HG03103 (cell line): ENCODE measurements around the gene U2AF2.
A peak's percentile ranks its signal among the peaks of the same experiment; 100 is the strongest.

Source experiments
- ATAC-seq: cut with Tn5 transposase; IDR thresholded peaks from one replicate; pipeline ENCODE4 v1.9.1; 2021; ENCODE audit warnings: low read depth; ENCODE audit not compliant: unreplicated experiment

U2AF2 gene

GRCh38 chr19:55654323-55654867 lies 440 bp upstream of the U2AF2 start:
- ATAC-seq = peak; percentile 48

- no peak for ATAC-seq
Measured at GRCh38 chr19:55655648-55656040, 809 bp downstream of the U2AF2 start.

- ATAC-seq = no peak
Measured at GRCh38 chr19:55656552-55656951, 1.7 kb downstream of the U2AF2 start.

- no peak for ATAC-seq
Measured at GRCh38 chr19:55656988-55657747, 2.3 kb downstream of the U2AF2 start.

GRCh38 chr19:55658846-55659459 lies 4.1 kb downstream of the U2AF2 start:
- no peak for ATAC-seq

GRCh38 chr19:55659822-55660221 lies 5.0 kb downstream of the U2AF2 start:
- no peak for ATAC-seq

DNA sequence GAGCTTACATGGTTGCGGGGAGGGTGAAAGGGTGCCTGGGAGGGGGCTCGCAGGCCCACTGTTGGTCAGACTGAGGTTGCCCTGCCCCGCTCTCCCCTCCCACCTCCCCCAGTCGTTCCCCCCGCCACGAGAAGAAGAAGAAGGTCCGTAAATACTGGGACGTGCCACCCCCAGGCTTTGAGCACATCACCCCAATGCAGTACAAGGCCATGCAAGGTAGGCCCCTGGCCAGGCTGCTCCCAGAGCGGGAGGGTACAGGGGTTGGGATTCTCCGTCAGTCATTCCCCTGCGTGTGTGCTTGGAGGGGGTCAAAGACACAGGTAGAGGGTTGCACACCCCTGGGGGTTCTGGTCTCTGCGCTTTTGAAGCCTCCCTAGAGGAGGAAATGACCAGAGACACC lies 5.6 kb downstream of the U2AF2 start:
- ATAC-seq = no peak

DNA sequence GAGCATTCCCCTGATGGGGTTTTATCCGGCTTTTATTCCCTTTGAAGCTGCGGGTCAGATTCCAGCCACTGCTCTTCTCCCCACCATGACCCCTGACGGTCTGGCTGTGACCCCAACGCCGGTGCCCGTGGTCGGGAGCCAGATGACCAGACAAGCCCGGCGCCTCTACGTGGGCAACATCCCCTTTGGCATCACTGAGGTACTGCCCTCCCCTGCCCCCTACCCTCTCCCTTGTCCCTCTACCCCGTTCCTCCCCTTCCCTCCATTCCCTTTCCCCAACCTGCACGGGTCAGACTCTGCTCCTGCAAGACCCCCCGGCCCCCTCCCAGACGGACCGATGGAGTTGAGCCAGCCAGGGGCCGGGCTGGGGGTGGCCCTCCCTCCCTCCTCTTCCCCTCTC lies 6.2 kb downstream of the U2AF2 start:
- no peak for ATAC-seq

DNA sequence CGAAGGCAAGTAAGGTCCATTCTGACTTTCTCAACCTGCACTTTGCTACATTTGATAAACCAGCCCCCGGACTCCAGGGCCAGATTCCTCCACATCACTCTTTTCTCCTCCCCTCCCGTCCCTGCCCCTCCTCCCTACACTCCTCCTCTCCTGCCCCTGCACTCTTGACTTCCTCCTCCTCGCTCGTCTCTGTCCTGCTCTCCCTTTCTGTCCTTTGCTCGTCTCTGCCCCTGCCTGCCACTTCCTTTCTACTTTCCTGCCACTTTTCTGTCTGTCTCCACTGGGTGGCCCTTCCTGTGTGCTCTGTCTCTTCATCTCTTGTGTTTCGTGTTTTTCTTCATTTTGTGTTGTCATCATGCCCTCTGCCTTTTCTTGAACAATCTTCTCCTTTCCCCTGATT lies 7.0 kb downstream of the U2AF2 start:
- no peak for ATAC-seq

DNA sequence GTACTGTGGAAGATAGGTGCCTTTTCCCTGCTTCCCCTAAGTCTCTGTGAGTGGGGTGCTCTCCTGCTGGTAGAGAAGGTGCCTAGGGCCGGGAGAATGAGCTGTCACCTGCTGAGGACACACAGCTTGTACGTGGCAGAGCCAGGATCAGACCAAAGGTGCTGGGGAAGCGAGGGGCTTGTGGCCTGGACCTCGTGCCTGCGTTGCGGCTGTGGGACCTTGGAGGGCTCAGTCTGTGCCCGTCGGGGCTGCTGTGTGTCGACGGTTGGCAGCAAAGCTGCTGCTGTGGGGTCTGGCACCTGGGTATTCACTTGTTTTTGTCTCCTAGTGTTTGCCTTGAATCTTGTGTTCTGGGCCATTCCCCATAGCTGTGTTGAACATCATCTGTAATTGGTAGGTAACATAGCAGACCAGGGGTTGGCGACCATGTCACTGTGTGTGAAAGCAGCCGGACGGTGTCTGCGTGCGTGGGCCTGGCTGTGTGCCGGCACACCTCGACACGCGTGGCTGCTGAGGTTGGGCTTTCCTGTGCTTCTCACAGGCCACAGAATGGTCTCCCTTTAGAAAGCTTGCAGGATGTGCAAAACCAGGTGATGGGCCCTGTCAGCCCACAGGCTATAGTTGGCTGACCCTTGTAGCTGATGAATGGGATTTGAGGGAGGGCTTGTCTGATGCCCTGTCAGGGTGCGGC lies 9.2 kb downstream of the U2AF2 start:
- no peak for ATAC-seq

GRCh38 chr19:55666343-55667005 lies 11.6 kb downstream of the U2AF2 start:
- no peak for ATAC-seq

DNA sequence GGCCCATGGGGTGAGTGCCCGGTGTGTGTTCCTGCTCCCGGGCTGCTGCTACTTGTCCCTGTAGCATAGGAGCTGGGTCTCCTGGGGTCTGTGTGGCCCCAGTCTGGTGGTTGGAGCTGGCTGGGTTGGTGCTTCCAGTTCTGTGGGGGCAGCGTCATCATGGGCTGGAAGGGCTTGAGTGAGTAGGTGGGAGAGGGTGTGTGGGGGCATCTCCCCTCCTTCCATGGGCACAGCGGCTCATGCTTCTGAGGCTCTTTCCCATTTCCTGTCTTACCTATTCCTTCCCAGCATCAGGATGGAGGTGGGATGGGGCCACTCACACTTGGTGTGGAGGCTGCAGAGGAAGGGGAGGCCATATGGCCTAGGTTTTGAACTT lies 12.2 kb downstream of the U2AF2 start:
- ATAC-seq = no peak

DNA sequence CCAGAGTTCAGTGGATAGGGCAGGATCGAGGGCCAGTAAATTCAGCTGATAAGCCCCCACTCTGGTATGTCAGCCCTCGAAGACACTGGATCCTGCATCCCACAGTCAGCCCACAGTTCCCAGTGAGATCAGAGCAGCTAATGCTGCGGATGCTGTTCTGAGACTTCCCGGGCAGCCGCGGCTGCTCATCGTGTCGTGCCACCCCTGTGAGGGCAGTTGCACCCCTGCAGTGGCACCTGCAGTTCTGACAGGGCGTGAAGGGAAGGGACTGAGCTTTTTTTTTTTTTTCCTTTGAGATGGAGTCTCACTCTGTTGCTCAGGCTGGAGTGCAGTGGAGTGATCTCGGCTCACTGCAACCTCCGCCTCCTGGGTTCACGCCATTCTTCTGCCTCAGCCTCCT lies 12.7 kb downstream of the U2AF2 start:
- ATAC-seq = no peak

GRCh38 chr19:55667958-55668357 lies 13.1 kb downstream of the U2AF2 start:
- no peak for ATAC-seq

GRCh38 chr19:55668603-55669348 lies 13.9 kb downstream of the U2AF2 start:
- ATAC-seq = no peak

- no peak for ATAC-seq
Measured at GRCh38 chr19:55669418-55670279, 14.8 kb downstream of the U2AF2 start.

- no peak for ATAC-seq
Measured at GRCh38 chr19:55670280-55671053, 15.6 kb downstream of the U2AF2 start.

GRCh38 chr19:55671054-55671378 lies 16.2 kb downstream of the U2AF2 start:
- ATAC-seq = no peak

DNA sequence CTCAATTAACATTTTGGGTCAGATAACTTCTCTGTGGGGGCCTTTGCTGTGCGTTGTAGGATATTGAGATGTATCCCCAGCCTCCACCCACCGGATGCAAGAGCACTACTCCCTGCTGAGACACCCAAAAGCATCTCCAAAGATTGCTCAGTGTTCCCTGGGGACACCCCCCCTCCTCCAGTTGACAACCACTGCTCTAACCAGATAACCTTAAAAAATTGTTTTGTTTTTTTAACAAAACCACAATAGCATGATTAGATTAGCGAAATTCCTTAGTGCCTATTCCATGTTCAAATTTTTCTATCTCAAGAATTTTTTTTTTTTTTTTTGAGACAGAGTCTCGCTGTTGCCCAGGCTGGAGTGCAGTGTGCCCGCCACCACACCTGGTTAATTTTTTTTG lies 17.6 kb downstream of the U2AF2 start:
- ATAC-seq = no peak
